KMS-11 (cell line): ENCODE measurements around the gene PHF21B.

Source experiments
- H2AFZ ChIP-seq: fragments of 200-600 bp; sonication (generic); 2 replicates; pipeline ENCODE4 v1.6.1; 2016; ENCODE audit warnings: antibody characterized with exemption, mixed run types, low read depth
- H3K27ac ChIP-seq: fragments of 200-600 bp; sonication (generic); 2 replicates; pipeline ENCODE4 v1.6.1; 2016; ENCODE audit warnings: mild to moderate bottlenecking, mixed run types
- H3K27me3 ChIP-seq: fragments of 200-600 bp; sonication (generic); 2 replicates; pipeline ENCODE4 v1.6.1; 2017; ENCODE audit warnings: mild to moderate bottlenecking, low read depth, mixed run types, moderate library complexity; ENCODE audit not compliant: insufficient read depth
- H3K36me3 ChIP-seq: fragments of 200-600 bp; sonication (generic); 2 replicates; pipeline ENCODE4 v1.6.1; 2017; ENCODE audit warnings: mild to moderate bottlenecking, mixed run types; ENCODE audit not compliant: insufficient read depth
- H3K4me1 ChIP-seq: fragments of 200-600 bp; sonication (generic); 2 replicates; pipeline ENCODE4 v1.6.1; 2016; ENCODE audit warnings: mild to moderate bottlenecking, low read depth, mixed run types; ENCODE audit not compliant: poor library complexity, severe bottlenecking
- H3K4me2 ChIP-seq: fragments of 200-600 bp; sonication (generic); 2 replicates; pipeline ENCODE4 v1.7.0; 2016; ENCODE audit warnings: mild to moderate bottlenecking, mixed run types
- H3K4me3 ChIP-seq: fragments of 200-600 bp; sonication (generic); IDR thresholded peaks from 2 replicates; pipeline ENCODE4 v1.6.1; 2017; ENCODE audit warnings: low read depth, low read length, mixed read lengths; ENCODE audit not compliant: insufficient read depth
- H3K79me2 ChIP-seq: fragments of 200-600 bp; sonication (generic); 2 replicates; pipeline ENCODE4 v1.6.1; 2016; ENCODE audit warnings: low read depth, mixed run types; ENCODE audit not compliant: insufficient read depth
- H3K9ac ChIP-seq: fragments of 200-600 bp; sonication (generic); 2 replicates; pipeline ENCODE4 v1.6.1; 2016; ENCODE audit warnings: mild to moderate bottlenecking, mixed run types
- H4K20me1 ChIP-seq: fragments of 200-600 bp; sonication (generic); 2 replicates; pipeline ENCODE4 v1.6.1; 2016; ENCODE audit warnings: mild to moderate bottlenecking, mixed run types; ENCODE audit not compliant: insufficient read depth
- TF ChIP-seq, protein P1 (sequence below): fragments of 200-600 bp; sonication (generic); conservative IDR thresholded peaks from 2 replicates; pipeline ENCODE4 v1.6.1; 2017; ENCODE audit warnings: low read depth, mild to moderate bottlenecking, antibody characterized with exemption, low read length, moderate library complexity, mixed read lengths

The PHF21B gene

DNA sequence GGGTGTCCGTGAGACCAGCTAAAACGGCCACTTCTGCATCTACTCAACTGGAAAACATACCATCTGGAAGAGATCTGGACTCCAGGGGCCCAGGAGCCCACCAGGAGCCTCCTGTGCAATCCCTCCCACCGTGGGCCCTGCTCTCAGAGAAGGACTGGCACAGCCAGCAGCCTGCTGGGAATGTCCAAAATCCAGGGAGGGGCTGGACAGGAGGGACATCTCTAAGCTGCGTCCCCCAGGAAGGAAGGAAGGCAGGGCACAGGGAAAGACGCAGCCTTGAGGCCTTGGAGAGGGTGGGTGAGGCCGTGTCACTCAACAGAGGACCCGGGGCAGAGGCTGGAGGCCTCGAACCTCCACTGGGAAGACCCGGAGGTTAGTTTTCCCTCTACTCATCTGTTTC, 78.0 kb downstream of the PHF21B start:
- no peaks in the 10 kb centered on the region for H4K20me1 ChIP-seq
- H3K4me3 ChIP-seq: no peak overlapping the region
- H3K79me2 ChIP-seq: no peaks in the 10 kb centered on the region
- no peak overlapping the region for H2AFZ ChIP-seq
- no peaks in the 10 kb centered on the region for H3K4me1 ChIP-seq
- no peak overlapping the region for H3K4me2 ChIP-seq
- peaks cover 19% of the 10 kb centered on the region; the same call in 1 of the 2 replicates for H3K27me3 ChIP-seq
- H3K36me3 ChIP-seq: no peaks in the 10 kb centered on the region
- no peak overlapping the region for H3K27ac ChIP-seq
- H3K9ac ChIP-seq: no peak overlapping the region
- TF ChIP-seq, protein P1, sequence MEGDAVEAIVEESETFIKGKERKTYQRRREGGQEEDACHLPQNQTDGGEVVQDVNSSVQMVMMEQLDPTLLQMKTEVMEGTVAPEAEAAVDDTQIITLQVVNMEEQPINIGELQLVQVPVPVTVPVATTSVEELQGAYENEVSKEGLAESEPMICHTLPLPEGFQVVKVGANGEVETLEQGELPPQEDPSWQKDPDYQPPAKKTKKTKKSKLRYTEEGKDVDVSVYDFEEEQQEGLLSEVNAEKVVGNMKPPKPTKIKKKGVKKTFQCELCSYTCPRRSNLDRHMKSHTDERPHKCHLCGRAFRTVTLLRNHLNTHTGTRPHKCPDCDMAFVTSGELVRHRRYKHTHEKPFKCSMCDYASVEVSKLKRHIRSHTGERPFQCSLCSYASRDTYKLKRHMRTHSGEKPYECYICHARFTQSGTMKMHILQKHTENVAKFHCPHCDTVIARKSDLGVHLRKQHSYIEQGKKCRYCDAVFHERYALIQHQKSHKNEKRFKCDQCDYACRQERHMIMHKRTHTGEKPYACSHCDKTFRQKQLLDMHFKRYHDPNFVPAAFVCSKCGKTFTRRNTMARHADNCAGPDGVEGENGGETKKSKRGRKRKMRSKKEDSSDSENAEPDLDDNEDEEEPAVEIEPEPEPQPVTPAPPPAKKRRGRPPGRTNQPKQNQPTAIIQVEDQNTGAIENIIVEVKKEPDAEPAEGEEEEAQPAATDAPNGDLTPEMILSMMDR: no peak

GRCh38 chr22:44931077-44931540, 78.7 kb downstream of the PHF21B start:
- H2AFZ ChIP-seq: no peak overlapping the region
- no peaks in the 10 kb centered on the region for H3K4me1 ChIP-seq
- no peak overlapping the region for H3K4me2 ChIP-seq
- H3K9ac ChIP-seq: no peak overlapping the region
- no peak overlapping the region for H3K4me3 ChIP-seq
- H4K20me1 ChIP-seq: no peaks in the 10 kb centered on the region
- peaks cover 15% of the 10 kb centered on the region; the same call in 1 of the 2 replicates for H3K27me3 ChIP-seq
- TF ChIP-seq, protein P1: no peak
- H3K36me3 ChIP-seq: no peaks in the 10 kb centered on the region
- H3K27ac ChIP-seq: no peak overlapping the region
- no peaks in the 10 kb centered on the region for H3K79me2 ChIP-seq

GRCh38 chr22:44930711-44931035, 79.1 kb downstream of the PHF21B start:
- Histone ChIP-seq H2AFZ (no peak overlapping the region), H3K36me3 (no peaks in the 10 kb centered on the region), H3K9ac (no peak overlapping the region), H3K27me3 (peaks cover 11% of the 10 kb centered on the region; the same call in 1 of the 2 replicates), H3K4me2 (no peak overlapping the region), H3K4me1 (no peaks in the 10 kb centered on the region), H4K20me1 (no peaks in the 10 kb centered on the region), H3K4me3 (no peak overlapping the region), H3K79me2 (no peaks in the 10 kb centered on the region), H3K27ac (no peak overlapping the region)
- TF ChIP-seq, protein P1: no peak

DNA sequence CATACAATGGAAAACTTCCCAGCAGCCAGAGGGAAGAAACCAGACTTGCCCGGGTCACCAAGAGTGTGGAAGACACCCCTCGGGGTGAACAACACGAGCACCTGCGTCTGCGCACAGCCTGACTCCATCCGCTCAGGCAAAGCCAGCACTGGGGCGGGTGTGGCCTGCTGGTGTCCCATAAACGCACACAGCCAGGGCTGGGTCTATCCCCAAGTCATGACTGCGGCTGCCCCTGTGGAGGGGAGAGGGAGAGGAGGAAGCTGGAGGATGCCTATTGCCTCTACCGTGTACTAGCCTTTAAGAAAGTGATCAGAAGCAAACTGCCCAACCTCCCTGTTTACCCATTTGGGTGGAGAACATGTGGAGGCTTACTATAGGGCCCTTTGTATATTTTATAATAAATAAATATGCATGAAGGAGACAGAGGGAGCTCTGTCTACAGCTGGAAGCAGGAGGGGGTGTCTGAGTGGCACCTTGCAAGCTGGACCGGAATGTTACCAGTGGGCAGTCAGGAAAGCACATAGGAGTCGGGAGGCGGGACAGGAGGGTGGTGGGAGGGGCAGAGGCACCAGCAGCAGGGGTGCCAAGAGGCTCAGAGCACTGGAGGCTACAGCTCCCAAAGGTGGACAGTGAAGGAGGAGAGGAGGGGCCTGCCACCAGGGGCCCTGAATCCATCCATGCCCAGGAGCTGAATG, 79.6 kb downstream of the PHF21B start:
- H3K4me1 ChIP-seq: no peaks in the 10 kb centered on the region
- no peak overlapping the region for H3K4me3 ChIP-seq
- H3K4me2 ChIP-seq: no peak overlapping the region
- H4K20me1 ChIP-seq: no peaks in the 10 kb centered on the region
- H2AFZ ChIP-seq: no peak overlapping the region
- no peaks in the 10 kb centered on the region for H3K36me3 ChIP-seq
- H3K79me2 ChIP-seq: no peaks in the 10 kb centered on the region
- no peak overlapping the region for H3K9ac ChIP-seq
- H3K27ac ChIP-seq: no peak overlapping the region
- TF ChIP-seq, protein P1: no peak
- peaks cover 10% of the 10 kb centered on the region; the same call in 1 of the 2 replicates for H3K27me3 ChIP-seq
